ENCODE data around the gene PRKG1.

Gene PRKG1

GRCh38 chr10:51926337-51926736 is 852.0 kb downstream of the PRKG1 start:
- no peak overlapping the region for H3K27ac ChIP-seq
- TF ChIP-seq CTCF (conservative IDR thresholded peaks at IDR 0.05; ENCODE audit: low read depth) = no peak
- DNase-seq (ENCODE audit: low spot score) = no peak
- POLR2A ChIA-PET (ENCODE audit: low non-redundant PET) = no interaction called here
- CTCF ChIA-PET = no interaction called here

DNA sequence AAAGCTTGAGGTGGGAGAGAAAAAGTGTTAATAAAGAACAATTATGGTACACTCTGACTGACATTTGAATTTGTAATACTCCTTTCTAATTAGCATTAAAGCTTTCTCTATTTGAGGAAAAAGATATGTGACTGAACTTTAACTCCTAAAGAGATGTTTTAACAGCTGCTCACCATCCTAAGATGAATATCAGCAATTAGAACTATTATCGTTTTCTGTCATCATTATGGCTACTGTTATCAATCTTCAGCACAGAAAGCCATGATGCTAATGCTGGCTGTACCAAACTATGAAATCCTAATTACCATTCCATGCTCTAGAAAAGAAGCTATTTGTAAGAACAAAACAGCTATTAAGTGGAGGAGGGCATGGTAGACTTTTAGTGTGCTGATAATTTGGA is 853.9 kb downstream of the PRKG1 start:
- ChIA-PET CTCF (interaction anchor here (0.8 kb wide), 1 partner anchor 703 kb away, joined by 3 read pairs; no protein-coding TSS in a partner anchor), POLR2A (ENCODE audit: low non-redundant PET) (no interaction called here)
- H3K27ac ChIP-seq = no peak overlapping the region
- no peak for DNase-seq (ENCODE audit: low spot score)
- no peak for TF ChIP-seq CTCF (conservative IDR thresholded peaks at IDR 0.05; ENCODE audit: low read depth)

- CTCF ChIA-PET = interaction anchor here (0.6 kb wide), 1 partner anchor 102 kb away, joined by 4 read pairs; no protein-coding TSS in a partner anchor
- no peak overlapping the region for H3K27ac ChIP-seq
- DNase-seq (ENCODE audit: low spot score) = no peak
- POLR2A ChIA-PET (ENCODE audit: low non-redundant PET) = no interaction called here
- TF ChIP-seq CTCF (conservative IDR thresholded peaks at IDR 0.05; ENCODE audit: low read depth) = no peak
Observed at GRCh38 chr10:51932530-51932929, 858.2 kb downstream of the PRKG1 start.

- no peak for DNase-seq (ENCODE audit: low spot score)
- no peak overlapping the region for H3K27ac ChIP-seq
- TF ChIP-seq CTCF (conservative IDR thresholded peaks at IDR 0.05; ENCODE audit: low read depth) = no peak
- ChIA-PET CTCF (no interaction called here), POLR2A (ENCODE audit: low non-redundant PET) (no interaction called here)
Observed at GRCh38 chr10:51934373-51934772, 860.1 kb downstream of the PRKG1 start.

DNA sequence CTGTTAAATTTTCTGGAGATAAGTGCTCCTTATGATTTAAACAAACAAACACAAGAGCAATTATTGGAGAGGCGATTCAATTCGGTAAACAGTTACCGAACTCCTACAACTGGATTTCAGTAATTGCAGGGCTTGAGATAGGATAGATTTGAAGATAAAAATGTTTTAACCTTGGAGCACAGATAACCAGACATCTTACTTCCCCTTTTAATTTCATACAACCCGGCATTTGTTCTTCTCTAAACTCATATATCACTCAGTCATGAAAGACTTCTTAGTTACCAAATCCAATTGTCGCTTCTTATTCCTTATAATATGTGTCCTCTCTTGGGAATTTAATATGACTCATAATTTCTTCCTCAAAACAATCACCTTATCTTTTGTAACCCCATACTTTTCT is 861.1 kb downstream of the PRKG1 start:
- ChIA-PET POLR2A (ENCODE audit: low non-redundant PET) (no interaction called here), CTCF (no interaction called here)
- H3K27ac ChIP-seq = no peak overlapping the region
- no peak for DNase-seq (ENCODE audit: low spot score)
- TF ChIP-seq CTCF (conservative IDR thresholded peaks at IDR 0.05; ENCODE audit: low read depth) = no peak

DNA sequence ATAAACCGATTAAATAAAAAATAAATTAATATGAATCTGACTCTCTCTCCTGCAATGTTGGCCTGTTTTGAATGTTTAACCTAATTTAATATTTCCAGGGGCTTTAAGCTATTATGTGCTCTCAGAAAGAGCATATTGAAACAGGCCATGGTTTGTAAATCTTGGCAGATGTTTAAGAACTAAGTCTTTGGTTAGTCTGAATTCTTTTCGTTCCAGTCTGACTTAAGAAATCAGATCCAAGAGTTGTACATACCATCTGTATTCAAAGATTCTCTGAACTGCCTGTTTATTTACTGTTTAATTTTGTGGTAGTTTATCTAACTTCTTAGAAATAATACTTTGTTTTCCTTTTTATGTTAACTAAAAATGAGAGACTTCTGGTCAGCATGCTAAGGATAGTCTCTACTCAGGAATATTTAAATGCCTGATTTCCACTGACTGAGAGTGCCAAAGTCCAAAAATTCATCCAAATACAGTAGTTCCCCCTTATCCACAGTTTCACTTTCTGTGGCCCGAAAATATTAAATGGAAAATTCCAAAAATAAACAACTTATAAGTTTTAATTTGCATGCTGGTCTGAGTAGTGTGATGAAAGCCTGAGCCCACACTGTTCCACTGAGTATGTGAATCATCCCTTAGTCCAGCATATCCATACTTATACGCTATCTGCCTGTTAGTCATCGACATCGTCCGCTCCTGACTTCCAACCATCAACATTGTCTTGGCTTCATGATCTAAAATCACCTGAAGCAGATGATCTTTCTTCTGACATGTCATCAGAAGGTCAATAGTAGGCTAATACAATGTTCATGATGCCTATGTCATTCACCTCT is 863.2 kb downstream of the PRKG1 start:
- POLR2A ChIA-PET (ENCODE audit: low non-redundant PET) = no interaction called here
- no peak overlapping the region for H3K27ac ChIP-seq
- CTCF ChIA-PET = interaction anchor here (0.7 kb wide), 1 partner anchor 27 kb away, joined by 3 read pairs; no protein-coding TSS in a partner anchor
- no peak for DNase-seq (ENCODE audit: low spot score)
- TF ChIP-seq CTCF (conservative IDR thresholded peaks at IDR 0.05; ENCODE audit: low read depth) = no peak
